HepG2 (cell line): ENCODE data around the gene EFCAB14. TPM values are rescaled to one million over a fixed set of nuclear protein-coding genes. Genes with fewer than 3 reads are reported as not detected.

ENCODE experiments used
- ATAC-seq: fragments of 200-7000 bp; cut with Tn5 transposase; 3 replicates; pipeline ENCODE4 v1.9.1; 2020; ENCODE audit warnings: mild to moderate bottlenecking, moderate library complexity
- BruUV-seq: library from RNA; stranded (reverse); fragments of 400-500 nt; replicated peaks from 2 replicates; lab custom pipeline; 2021; lab: Mats Ljungman, UMichigan
- CTCF ChIA-PET: fragments of 300-600 bp; formaldehyde crosslinking; extraction: SDS; loops from one replicate; lab custom pipeline; 2021; ENCODE audit warnings: low total read pairs, inconsistent platforms, low intra/inter-chr PET ratio; lab: Yijun Ruan, JAX
- POLR2A ChIA-PET: fragments of 350-600 bp; sonication (Branson Sonifier 250); formaldehyde crosslinking; loops from one replicate; lab custom pipeline; 2020; ENCODE audit warnings: antibody characterized with exemption, inconsistent platforms; lab: Yijun Ruan, JAX
- DNase-seq: peaks from one replicate; pipeline ENCODE4 v3.0.0-alpha.2; 2015; ENCODE audit warnings: low spot score
- FAIRE-seq: peaks from 3 replicates; lab custom pipeline; 2011; peaks lifted over from hg19 to GRCh38; lab: Jason Lieb, UNC
- H2AFZ ChIP-seq: one replicate; pipeline ENCODE4 v1.6.1; 2011; ENCODE audit warnings: low read length, inconsistent platforms
- H3K27ac ChIP-seq: fragments of 300-600 bp; 3 replicates; pipeline ENCODE4 v1.8.0; 2011; ENCODE audit warnings: mixed run types, mild to moderate bottlenecking, mixed read lengths, low read length, inconsistent platforms; ENCODE audit not compliant: insufficient read depth; ENCODE audit errors: extremely low read length
- H3K27me3 ChIP-seq, 2 experiments: fragments of 200-600 bp in 1 of 2; 2 replicates in 1 of 2; 3 replicates in 1 of 2; pipeline versions ENCODE4 v1.6.0 to v1.8.0; 2011; ENCODE audit warnings: low read length in 2 of 2, mild to moderate bottlenecking in 2 of 2, moderate library complexity in 2 of 2, inconsistent platforms in 1 of 2; ENCODE audit not compliant: insufficient read depth in 2 of 2, control insufficient read depth in 1 of 2
- H3K36me3 ChIP-seq, 2 experiments: fragments of 200-600 bp in 1 of 2; replicated peaks in 1 of 2; 2 replicates in 1 of 2; 3 replicates in 1 of 2; pipeline versions ENCODE4 v1.5.1 to v1.8.0; 2011; ENCODE audit warnings: low read length in 2 of 2, inconsistent platforms in 1 of 2; ENCODE audit not compliant: insufficient read depth in 2 of 2, control insufficient read depth in 1 of 2
- H3K4me1 ChIP-seq: 2 replicates; pipeline ENCODE4 v1.5.1; 2012; ENCODE audit warnings: low read length, inconsistent platforms; ENCODE audit not compliant: insufficient read depth
- H3K4me2 ChIP-seq: 2 replicates; pipeline ENCODE4 v1.6.0; 2011; ENCODE audit warnings: low read depth, low read length, inconsistent platforms
- H3K4me3 ChIP-seq, 3 experiments: fragments of 200-600 bp in 1 of 3; sonication (generic), shearing (Covaris generic) in 1 of 3; replicated peaks in 1 of 3; 2 replicates each; pipeline ENCODE4 v1.5.1; 2011 to 2016; ENCODE audit warnings: low read length in 3 of 3, inconsistent platforms in 2 of 3, low read depth in 2 of 3, mild to moderate bottlenecking in 2 of 3, control low read depth in 1 of 3, mixed read lengths in 1 of 3; ENCODE audit not compliant: insufficient read depth in 1 of 3
- H3K79me2 ChIP-seq: one replicate; pipeline ENCODE4 v1.6.1; 2011; ENCODE audit warnings: low read length, inconsistent platforms; ENCODE audit not compliant: insufficient read depth
- H3K9ac ChIP-seq: 2 replicates; pipeline ENCODE4 v1.6.0; 2011; ENCODE audit warnings: mild to moderate bottlenecking, low read depth, low read length, inconsistent platforms; ENCODE audit not compliant: insufficient read depth
- H3K9me3 ChIP-seq: 2 replicates; pipeline ENCODE4 v1.5.1; 2012; ENCODE audit warnings: mild to moderate bottlenecking, low read length
- H4K20me1 ChIP-seq: 2 replicates; pipeline ENCODE4 v1.6.0; 2011; ENCODE audit warnings: inconsistent platforms, mild to moderate bottlenecking, low read length, moderate library complexity; ENCODE audit not compliant: insufficient read depth
- HDAC1 ChIP-seq: sonication (generic); formaldehyde crosslinking; IDR thresholded peaks from 2 replicates; pipeline ENCODE4 v1.5.1; 2020; ENCODE audit warnings: mild to moderate bottlenecking, missing genetic modification reagents
- SOX5 ChIP-seq: IDR thresholded peaks from 2 replicates; pipeline ENCODE4 v1.6.1; 2016; ENCODE audit warnings: borderline replicate concordance
- ZMYM3 ChIP-seq: sonication (generic); formaldehyde crosslinking; IDR thresholded peaks from 2 replicates; pipeline ENCODE4 v1.5.1; 2020; ENCODE audit warnings: mild to moderate bottlenecking, missing genetic modification reagents
- ZNF20 ChIP-seq: sonication (generic); formaldehyde crosslinking; IDR thresholded peaks from 2 replicates; pipeline ENCODE4 v1.4.0; 2020; ENCODE audit warnings: mild to moderate bottlenecking, moderate library complexity, missing genetic modification reagents
- WGBS: methylation state at CpG from one replicate; pipeline ENCODE4 v1.1.6; 2017; ENCODE audit warnings: low lambda C conversion rate; 5-methylcytosine and 5-hydroxymethylcytosine counted together
- in situ Hi-C: cut with HindIII; loops from 2 replicates; pipeline ENCODE4 v1.10.0; 2017; ENCODE audit warnings: low pct_unique_long_range_greater_than_20kb; ENCODE audit not compliant: extremely low pct_ligation_motif_present
- intact Hi-C: fragments of 100-400 bp; cut with micrococcal nuclease; formaldehyde crosslinking; loops from one replicate; pipeline ENCODE4 v1.10.0; 2022; ENCODE audit not compliant: unreplicated experiment
- polyA plus RNA-seq, 8 experiments: library from polyadenylated mRNA; depleted of rRNA in 3 of 8; stranded (reverse) in 7 of 8; unstranded in 1 of 8; fragments of >200 nt; fragmentation: Illumina TruSeq in 4 of 8; extraction: Trizol in 4 of 8; gene quantifications; 2 replicates each; pipeline versions ENCODE4 v1.2.1 to v1.2.3, GENCODE V29; 2011 to 2016; ENCODE audit warnings: low read depth in 4 of 8, missing spikeins in 1 of 8, mixed read lengths in 1 of 8; ENCODE audit not compliant: insufficient read depth in 1 of 8
- total RNA-seq, 5 experiments: library from RNA; depleted of rRNA; stranded (reverse); fragments of >200 nt; fragmentation: Illumina TruSeq; extraction: Trizol; gene quantifications; 2 replicates each; pipeline ENCODE4 v1.2.3, GENCODE V29; 2016; ENCODE audit warnings: low read depth in 1 of 5
- TF ChIP-seq, protein P1 (sequence below): IDR thresholded peaks from 2 replicates; pipeline ENCODE4 v1.6.1; 2016; ENCODE audit warnings: mild to moderate bottlenecking
- TF ChIP-seq, protein P2 (sequence below): sonication (generic); formaldehyde crosslinking; IDR thresholded peaks from 2 replicates; pipeline ENCODE4 v1.5.1; 2020; ENCODE audit warnings: missing genetic modification reagents, mild to moderate bottlenecking, borderline replicate concordance

The EFCAB14 gene
- total and polyA plus RNA-seq, 2 of the 13 experiments (the other 11 are each of a cell fraction or from before 2014, with no cell fraction given), result 13.4 to 17.9 TPM

DNA sequence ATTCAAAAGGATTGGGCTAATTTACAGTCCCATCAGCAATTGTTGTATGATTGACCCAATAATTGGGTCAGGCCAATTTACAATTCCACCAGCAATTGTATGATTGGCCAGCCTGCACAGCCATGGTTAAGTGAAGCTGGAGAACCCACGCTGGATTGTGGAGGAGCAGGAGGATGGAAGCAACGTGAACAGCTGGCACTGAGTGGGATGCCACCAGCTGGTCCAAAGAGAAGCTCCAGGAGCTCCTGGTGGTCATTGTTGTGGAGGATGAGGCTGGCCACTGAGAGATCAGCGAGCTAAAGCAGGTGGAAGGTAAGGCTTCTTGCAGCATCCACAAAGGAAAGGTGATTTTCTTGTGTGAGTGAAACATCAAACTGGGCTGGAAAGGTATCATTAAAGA lies 23.2 kb upstream of the EFCAB14 start:
- Histone ChIP-seq H3K4me1 (no peaks in the 10 kb centered on the region), H3K36me3 (no peaks in the 10 kb centered on the region), H2AFZ (no peak overlapping the region), H3K27me3 (no peaks in the 10 kb centered on the region; a peak in 1 of 5 replicates), H3K9me3 (no peaks in the 10 kb centered on the region), H3K9ac (no peak overlapping the region), H3K27ac (no peak overlapping the region), H3K4me2 (no peak overlapping the region), H3K4me3 (no peak overlapping the region), H3K79me2 (no peaks in the 10 kb centered on the region), H4K20me1 (no peaks in the 10 kb centered on the region)
- no TSS peak for BruUV-seq
- DNase-seq, result no peak
- 0% methylated on average over 3 of the region's 3 CpGs for WGBS
- in situ Hi-C loops (loop anchor here (10.0 kb wide), 1 partner anchor 253 kb away; no protein-coding TSS in a partner anchor), intact Hi-C loops (loop anchor here (10.0 kb wide), 1 partner anchor 193 kb away; no protein-coding TSS in a partner anchor)
- FAIRE-seq, result no peak
- TF ChIP-seq, protein P1, sequence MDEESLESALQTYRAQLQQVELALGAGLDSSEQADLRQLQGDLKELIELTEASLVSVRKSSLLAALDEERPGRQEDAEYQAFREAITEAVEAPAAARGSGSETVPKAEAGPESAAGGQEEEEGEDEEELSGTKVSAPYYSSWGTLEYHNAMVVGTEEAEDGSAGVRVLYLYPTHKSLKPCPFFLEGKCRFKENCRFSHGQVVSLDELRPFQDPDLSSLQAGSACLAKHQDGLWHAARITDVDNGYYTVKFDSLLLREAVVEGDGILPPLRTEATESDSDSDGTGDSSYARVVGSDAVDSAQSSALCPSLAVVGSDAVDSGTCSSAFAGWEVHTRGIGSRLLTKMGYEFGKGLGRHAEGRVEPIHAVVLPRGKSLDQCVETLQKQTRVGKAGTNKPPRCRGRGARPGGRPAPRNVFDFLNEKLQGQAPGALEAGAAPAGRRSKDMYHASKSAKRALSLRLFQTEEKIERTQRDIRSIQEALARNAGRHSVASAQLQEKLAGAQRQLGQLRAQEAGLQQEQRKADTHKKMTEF (CRISPR knock-in tag), result no peak
- TF ChIP-seq SOX5, result no peak
- TF ChIP-seq, protein P2, sequence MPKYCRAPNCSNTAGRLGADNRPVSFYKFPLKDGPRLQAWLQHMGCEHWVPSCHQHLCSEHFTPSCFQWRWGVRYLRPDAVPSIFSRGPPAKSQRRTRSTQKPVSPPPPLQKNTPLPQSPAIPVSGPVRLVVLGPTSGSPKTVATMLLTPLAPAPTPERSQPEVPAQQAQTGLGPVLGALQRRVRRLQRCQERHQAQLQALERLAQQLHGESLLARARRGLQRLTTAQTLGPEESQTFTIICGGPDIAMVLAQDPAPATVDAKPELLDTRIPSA, result no peak
- no peak for TF ChIP-seq HDAC1 (CRISPR knock-in tag)
- no peak for TF ChIP-seq ZNF20 (CRISPR knock-in tag)
- TF ChIP-seq ZMYM3 (CRISPR knock-in tag), result no peak
- no peak for ATAC-seq
- ChIA-PET CTCF (no interaction called here), POLR2A (no interaction called here)
